NCI-H2227 treated with DMSO at 0.1 percent for 48 hours (cell line): ENCODE results near the gene UBE2Q2.
A peak's percentile ranks its signal among the peaks of the same experiment; 100 is the strongest.
"Not testable (repeated sequence)": the region's sequence is repeated elsewhere in the genome, so short reads cannot be mapped to it uniquely, and the experiment has no call there.

Experiments
- DNase-seq: peaks from one replicate; lab custom pipeline; 2025; lab: John Stamatoyannopoulos, UW

UBE2Q2 gene

GRCh38 chr15:75823860-75824613, 19.2 kb upstream of the UBE2Q2 start:
- no peak for DNase-seq

GRCh38 chr15:75827691-75828090, 15.6 kb upstream of the UBE2Q2 start:
- no peak for DNase-seq

- no peak for DNase-seq
Observed at GRCh38 chr15:75828429-75828828, 14.8 kb upstream of the UBE2Q2 start.

GRCh38 chr15:75830910-75831805, 12.1 kb upstream of the UBE2Q2 start:
- peak; percentile 56 for DNase-seq

GRCh38 chr15:75831806-75832102, 11.5 kb upstream of the UBE2Q2 start:
- DNase-seq: no peak

- no peak for DNase-seq
Observed at GRCh38 chr15:75832114-75832513, 11.1 kb upstream of the UBE2Q2 start.

- no peak for DNase-seq
Observed at GRCh38 chr15:75834021-75834420, 9.2 kb upstream of the UBE2Q2 start.

GRCh38 chr15:75835990-75836958, 7.0 kb upstream of the UBE2Q2 start:
- no peak for DNase-seq

- no peak for DNase-seq
Observed at GRCh38 chr15:75836959-75837334, 6.3 kb upstream of the UBE2Q2 start.

- no peak for DNase-seq
Observed at GRCh38 chr15:75840659-75841058, 2.6 kb upstream of the UBE2Q2 start.

GRCh38 chr15:75841626-75842025, 1.6 kb upstream of the UBE2Q2 start:
- DNase-seq: no peak

- no peak for DNase-seq
Observed at GRCh38 chr15:75843678-75844581, 683 bp downstream of the UBE2Q2 start.

GRCh38 chr15:75844629-75845335, 1.5 kb downstream of the UBE2Q2 start:
- no peak for DNase-seq

- DNase-seq: no peak
Observed at GRCh38 chr15:75849167-75849566, 5.9 kb downstream of the UBE2Q2 start.

GRCh38 chr15:75850708-75851107, 7.5 kb downstream of the UBE2Q2 start:
- DNase-seq: no peak

GRCh38 chr15:75851566-75851965, 8.3 kb downstream of the UBE2Q2 start:
- DNase-seq: not testable (repeated sequence)

- DNase-seq: no peak
Observed at GRCh38 chr15:75857886-75858285, 14.6 kb downstream of the UBE2Q2 start.

GRCh38 chr15:75861750-75862402, 18.6 kb downstream of the UBE2Q2 start:
- no peak for DNase-seq

GRCh38 chr15:75862796-75863195, 19.5 kb downstream of the UBE2Q2 start:
- DNase-seq: no peak
